ENCODE results near the gene LTBP2.
A peak's percentile ranks its signal among the peaks of the same experiment; 100 is the strongest.

Gene LTBP2

GRCh38 chr14:74637178-74637550 is 25.1 kb upstream of the LTBP2 start:
- DNase-seq, result no peak

- no peak for DNase-seq
Observed at GRCh38 chr14:74636424-74637177, 24.6 kb upstream of the LTBP2 start.

- DNase-seq, result no peak
Observed at GRCh38 chr14:74635847-74636246, 23.8 kb upstream of the LTBP2 start.

- no peak for DNase-seq
Observed at GRCh38 chr14:74634964-74635363, 22.9 kb upstream of the LTBP2 start.

GRCh38 chr14:74634481-74634880 is 22.4 kb upstream of the LTBP2 start:
- no peak for DNase-seq

GRCh38 chr14:74630881-74631690 is 19.0 kb upstream of the LTBP2 start:
- no peak for DNase-seq

GRCh38 chr14:74628418-74628817 is 16.4 kb upstream of the LTBP2 start:
- no peak for DNase-seq

- no peak for DNase-seq
Observed at GRCh38 chr14:74627076-74627475, 15.0 kb upstream of the LTBP2 start.

GRCh38 chr14:74622257-74622656 is 10.2 kb upstream of the LTBP2 start:
- no peak for DNase-seq

- no peak for DNase-seq
Observed at GRCh38 chr14:74621556-74621955, 9.5 kb upstream of the LTBP2 start.

GRCh38 chr14:74620923-74621322 is 8.9 kb upstream of the LTBP2 start:
- no peak for DNase-seq

GRCh38 chr14:74620497-74620921 is 8.5 kb upstream of the LTBP2 start:
- no peak for DNase-seq

GRCh38 chr14:74619672-74620131 is 7.7 kb upstream of the LTBP2 start:
- DNase-seq, result no peak

GRCh38 chr14:74618078-74618952 is 6.3 kb upstream of the LTBP2 start:
- DNase-seq, result peak; percentile 69

- DNase-seq, result no peak
Observed at GRCh38 chr14:74616996-74617700, 5.1 kb upstream of the LTBP2 start.

- no peak for DNase-seq
Observed at GRCh38 chr14:74616507-74616906, 4.5 kb upstream of the LTBP2 start.

GRCh38 chr14:74615735-74616134 is 3.7 kb upstream of the LTBP2 start:
- no peak for DNase-seq

- DNase-seq, result no peak
Observed at GRCh38 chr14:74614508-74615495, 2.8 kb upstream of the LTBP2 start.

- no peak for DNase-seq
Observed at GRCh38 chr14:74613211-74613914, 1.3 kb upstream of the LTBP2 start.

- DNase-seq, result peak; percentile 89
Observed at GRCh38 chr14:74612350-74613021, 449 bp upstream of the LTBP2 start.
